ENCODE results near the gene RERE.

The RERE gene

GRCh38 chr1:8415526-8416278 is 401.7 kb downstream of the RERE start:
- no peak for DNase-seq

- DNase-seq, result no peak
These were observed 405.1 kb downstream of the RERE start for GRCh38 chr1:8412183-8412831.

GRCh38 chr1:8411803-8412182 is 405.6 kb downstream of the RERE start:
- no peak for DNase-seq

GRCh38 chr1:8410791-8411190 is 406.6 kb downstream of the RERE start:
- DNase-seq, result no peak

- DNase-seq, result no peak
These were observed 407.8 kb downstream of the RERE start for GRCh38 chr1:8409606-8410005.

GRCh38 chr1:8409106-8409505 is 408.3 kb downstream of the RERE start:
- no peak for DNase-seq

GRCh38 chr1:8408151-8408839 is 409.1 kb downstream of the RERE start:
- DNase-seq, result no peak

- no peak for DNase-seq
These were observed 409.8 kb downstream of the RERE start for GRCh38 chr1:8407652-8408051.

- DNase-seq, result no peak
These were observed 410.5 kb downstream of the RERE start for GRCh38 chr1:8406960-8407359.

GRCh38 chr1:8406011-8406410 is 411.4 kb downstream of the RERE start:
- no peak for DNase-seq

GRCh38 chr1:8404460-8405370 is 412.7 kb downstream of the RERE start:
- DNase-seq, result no peak

GRCh38 chr1:8402109-8402710 is 415.2 kb downstream of the RERE start:
- no peak for DNase-seq

- DNase-seq, result no peak
These were observed 418.8 kb downstream of the RERE start for GRCh38 chr1:8398677-8399076.

GRCh38 chr1:8398086-8398485 is 419.4 kb downstream of the RERE start:
- no peak for DNase-seq

GRCh38 chr1:8397511-8397910 is 419.9 kb downstream of the RERE start:
- no peak for DNase-seq

GRCh38 chr1:8396786-8397406 is 420.5 kb downstream of the RERE start:
- no peak for DNase-seq

GRCh38 chr1:8396083-8396785 is 421.2 kb downstream of the RERE start:
- no peak for DNase-seq

GRCh38 chr1:8395433-8395866 is 422.0 kb downstream of the RERE start:
- DNase-seq, result no peak

GRCh38 chr1:8394456-8395321 is 422.8 kb downstream of the RERE start:
- no peak for DNase-seq

- no peak for DNase-seq
These were observed 424.9 kb downstream of the RERE start for GRCh38 chr1:8392522-8392921.

Measured in activated gamma-delta T cell treated with Interleukin-2 at 50 U/mL for 16 hours (primary cell).